GM12878 (cell line): ENCODE results near the gene NR2F1-AS1. TPM values are rescaled to one million over a fixed set of nuclear protein-coding genes. Genes with fewer than 3 reads are reported as not detected.

Source experiments
- ATAC-seq: fragments of 200-7000 bp; cut with Tn5 transposase; 3 replicates; pipeline ENCODE4 v1.9.1; 2020; ENCODE audit warnings: mild to moderate bottlenecking, moderate library complexity
- BruUV-seq: library from RNA; stranded (reverse); fragments of 400-500 nt; replicated peaks from 2 replicates; lab custom pipeline; 2021; lab: Mats Ljungman, UMichigan
- CTCF ChIA-PET: fragments of 300-600 bp; sonication (Branson Sonifier 250); formaldehyde crosslinking; extraction: SDS; loops from one replicate; lab custom pipeline; 2021; ENCODE audit warnings: inconsistent platforms; lab: Yijun Ruan, JAX
- POLR2A ChIA-PET: fragments of 350-600 bp; formaldehyde crosslinking; extraction: SDS; loops from one replicate; lab custom pipeline; 2021; ENCODE audit warnings: inconsistent platforms; lab: Charles Lee
- RAD21 ChIA-PET: fragments of 300-600 bp; sonication (Branson Sonifier 250); formaldehyde crosslinking; loops from one replicate; lab custom pipeline; 2023; ENCODE audit warnings: antibody characterized with exemption; ENCODE audit not compliant: unreplicated experiment; lab: Charles Lee
- SMC1A ChIA-PET: fragments of 300-600 bp; sonication (Branson Sonifier 250); formaldehyde crosslinking; loops from one replicate; lab custom pipeline; 2023; ENCODE audit not compliant: unreplicated experiment, uncharacterized antibody; lab: Charles Lee
- DNase-seq: peaks from one replicate; pipeline ENCODE4 v3.0.0-alpha.2; 2011; ENCODE audit warnings: low read depth, low spot score
- FAIRE-seq: peaks from 3 replicates; lab custom pipeline; 2011; peaks lifted over from hg19 to GRCh38; lab: Jason Lieb, UNC
- H2AFZ ChIP-seq: 2 replicates; pipeline ENCODE4 v1.6.0; 2011; ENCODE audit warnings: low read depth, low read length, control low read depth; ENCODE audit not compliant: control insufficient read depth
- H3K27ac ChIP-seq: 2 replicates; pipeline ENCODE4 v1.5.1; 2011; ENCODE audit warnings: control low read depth; ENCODE audit not compliant: control insufficient read depth, insufficient read depth
- H3K27me3 ChIP-seq, 2 experiments: replicated peaks in 1 of 2; 2 replicates each; pipeline versions ENCODE4 v1.6.0 to v1.6.1; 2011; ENCODE audit warnings: low read length in 1 of 2; ENCODE audit not compliant: control insufficient read depth in 2 of 2, insufficient read depth in 2 of 2
- H3K36me3 ChIP-seq, 2 experiments: 2 replicates each; pipeline ENCODE4 v1.5.1; 2011; ENCODE audit warnings: low read length in 1 of 2; ENCODE audit not compliant: control insufficient read depth in 2 of 2, insufficient read depth in 2 of 2
- H3K4me1 ChIP-seq: 2 replicates; pipeline ENCODE4 v1.6.1; 2011; ENCODE audit warnings: mild to moderate bottlenecking, low read length, moderate library complexity, mixed read lengths; ENCODE audit not compliant: control insufficient read depth, insufficient read depth
- H3K4me2 ChIP-seq: 2 replicates; pipeline ENCODE4 v1.6.0; 2011; ENCODE audit warnings: control low read depth; ENCODE audit not compliant: control insufficient read depth, insufficient read depth
- H3K4me3 ChIP-seq: fragments of 200-600 bp; sonication (generic); 2 replicates; pipeline ENCODE4 v1.5.1; 2016
- H3K79me2 ChIP-seq: 2 replicates; pipeline ENCODE4 v1.6.0; 2011; ENCODE audit warnings: low read length; ENCODE audit not compliant: control insufficient read depth, insufficient read depth
- H3K9ac ChIP-seq: 2 replicates; pipeline ENCODE4 v1.8.0; 2011; ENCODE audit warnings: low read length, control low read depth, mixed read lengths; ENCODE audit not compliant: control insufficient read depth, insufficient read depth
- H3K9me3 ChIP-seq: replicated peaks from 3 replicates; pipeline ENCODE4 v1.5.1; 2011; ENCODE audit warnings: mild to moderate bottlenecking, low read length; ENCODE audit not compliant: control insufficient read depth, insufficient read depth
- H4K20me1 ChIP-seq: 2 replicates; pipeline ENCODE4 v1.6.0; 2011; ENCODE audit not compliant: control insufficient read depth, insufficient read depth
- E4F1 ChIP-seq: fragments of 450-650 bp; IDR thresholded peaks from 2 replicates; pipeline ENCODE4 v1.6.1; 2018; ENCODE audit warnings: borderline replicate concordance, mild to moderate bottlenecking; ENCODE audit not compliant: partially characterized antibody
- FOS ChIP-seq: IDR thresholded peaks from 3 replicates; pipeline ENCODE4 v1.6.1; 2011; ENCODE audit warnings: borderline replicate concordance; ENCODE audit not compliant: insufficient read length; ENCODE audit errors: extremely low read depth
- LARP7 ChIP-seq: fragments of 450-650 bp; IDR thresholded peaks from 2 replicates; pipeline ENCODE4 v1.6.1; 2017; ENCODE audit warnings: mild to moderate bottlenecking
- MLLT1 ChIP-seq: fragments of 450-650 bp; IDR thresholded peaks from 2 replicates; pipeline ENCODE4 v1.6.1; 2016; ENCODE audit warnings: mild to moderate bottlenecking
- MYB ChIP-seq: fragments of 150-350 bp; IDR thresholded peaks from 2 replicates; pipeline ENCODE4 v1.6.1; 2014; ENCODE audit warnings: mild to moderate bottlenecking, low read depth, low read length, borderline replicate concordance
- POLR2A ChIP-seq: IDR thresholded peaks from 2 replicates; pipeline ENCODE4 v1.6.1; 2011; ENCODE audit warnings: low read depth, mild to moderate bottlenecking, low read length
- SIX5 ChIP-seq: IDR thresholded peaks from 2 replicates; pipeline ENCODE4 v1.6.1; 2011; ENCODE audit warnings: mild to moderate bottlenecking, low read depth, low read length, moderate library complexity; ENCODE audit not compliant: severe bottlenecking
- SMC3 ChIP-seq: IDR thresholded peaks from 2 replicates; pipeline ENCODE4 v1.6.1; 2011; ENCODE audit warnings: low read length, improper control_type of control experiment, borderline replicate concordance
- SREBF1 ChIP-seq: IDR thresholded peaks from 2 replicates; pipeline ENCODE4 v1.6.1; 2012; ENCODE audit warnings: mild to moderate bottlenecking, low read length
- WGBS: methylation state at CpG from one replicate; pipeline ENCODE4 v1.1.6; 2016; ENCODE audit warnings: low lambda C conversion rate; ENCODE audit not compliant: insufficient replicate concordance, insufficient coverage; ENCODE audit errors: missing lambda C conversion rate; 5-methylcytosine and 5-hydroxymethylcytosine counted together
- in situ Hi-C: fragments of 300-500 bp; cut with MboI; formaldehyde crosslinking; loops from 9 replicates; pipeline ENCODE4 v1.14.3; 2018; ENCODE audit warnings: mixed read lengths
- intact Hi-C: fragments of 100-400 bp; cut with micrococcal nuclease; formaldehyde crosslinking; loops from one replicate; pipeline ENCODE4 v1.14.2; 2022; ENCODE audit not compliant: unreplicated experiment
- polyA plus RNA-seq, 11 experiments: library from polyadenylated mRNA; depleted of rRNA in 4 of 11; unstranded in 6 of 11; stranded (reverse) in 5 of 11; fragments of >200 nt; fragmentation: Nextera tagmentation in 4 of 11; fragmentation: Illumina TruSeq in 1 of 11; extraction: Ambion mirVana in 4 of 11; extraction: Trizol in 1 of 11; gene quantifications; 1 replicate in 1 of 11; 2 replicates in 10 of 11; pipeline versions ENCODE4 v1.2.1 to v1.2.3, GENCODE V29; 2011 to 2016; ENCODE audit warnings: inconsistent platforms in 2 of 11, missing spikeins in 2 of 11, low read depth in 1 of 11
- total RNA-seq, 4 experiments: library from RNA; depleted of rRNA in 3 of 4; stranded (reverse); fragments of >200 nt in 3 of 4; fragmentation: Illumina TruSeq in 1 of 4; extraction: Trizol in 1 of 4; gene quantifications; 2 replicates each; pipeline versions ENCODE4 v1.2.1 to v1.2.3, GENCODE V29; 2013 to 2021
- TF ChIP-seq, protein P1 (sequence below): fragments of 450-650 bp; IDR thresholded peaks from 2 replicates; pipeline ENCODE4 v1.6.1; 2018; ENCODE audit warnings: mild to moderate bottlenecking, low read depth, moderate library complexity; ENCODE audit not compliant: partially characterized antibody
- TF ChIP-seq, protein P2 (sequence below): IDR thresholded peaks from 2 replicates; pipeline ENCODE4 v1.6.1; 2012; ENCODE audit warnings: improper control_type of control experiment, low read depth, low read length; ENCODE audit not compliant: insufficient replicate concordance

The NR2F1-AS1 gene
- total and polyA plus RNA-seq, 10 of the 15 experiments (the other 5 are each of a cell fraction or from before 2014, with no cell fraction given), result 0.11 to 0.85 (median 0.27) TPM

GRCh38 chr5:93411716-93412115, 169.3 kb downstream of the NR2F1-AS1 start:
- CTCF ChIA-PET, result no interaction called here
- H3K79me2 ChIP-seq, result no peaks in the 10 kb centered on the region
- no peaks in the 10 kb centered on the region for H3K27me3 ChIP-seq
- POLR2A ChIA-PET, result no interaction called here
- H3K36me3 ChIP-seq, result no peaks in the 10 kb centered on the region
- no peaks in the 10 kb centered on the region for H3K9me3 ChIP-seq
- H3K27ac ChIP-seq, result no peak overlapping the region
- ATAC-seq, result no peak
- TF ChIP-seq MYB (no peak), E4F1 (no peak), SIX5 (no peak), FOS (no peak), LARP7 (no peak), SREBF1 (no peak), SMC3 (no peak), MLLT1 (no peak), POLR2A (no peak)
- TF ChIP-seq, protein P1, sequence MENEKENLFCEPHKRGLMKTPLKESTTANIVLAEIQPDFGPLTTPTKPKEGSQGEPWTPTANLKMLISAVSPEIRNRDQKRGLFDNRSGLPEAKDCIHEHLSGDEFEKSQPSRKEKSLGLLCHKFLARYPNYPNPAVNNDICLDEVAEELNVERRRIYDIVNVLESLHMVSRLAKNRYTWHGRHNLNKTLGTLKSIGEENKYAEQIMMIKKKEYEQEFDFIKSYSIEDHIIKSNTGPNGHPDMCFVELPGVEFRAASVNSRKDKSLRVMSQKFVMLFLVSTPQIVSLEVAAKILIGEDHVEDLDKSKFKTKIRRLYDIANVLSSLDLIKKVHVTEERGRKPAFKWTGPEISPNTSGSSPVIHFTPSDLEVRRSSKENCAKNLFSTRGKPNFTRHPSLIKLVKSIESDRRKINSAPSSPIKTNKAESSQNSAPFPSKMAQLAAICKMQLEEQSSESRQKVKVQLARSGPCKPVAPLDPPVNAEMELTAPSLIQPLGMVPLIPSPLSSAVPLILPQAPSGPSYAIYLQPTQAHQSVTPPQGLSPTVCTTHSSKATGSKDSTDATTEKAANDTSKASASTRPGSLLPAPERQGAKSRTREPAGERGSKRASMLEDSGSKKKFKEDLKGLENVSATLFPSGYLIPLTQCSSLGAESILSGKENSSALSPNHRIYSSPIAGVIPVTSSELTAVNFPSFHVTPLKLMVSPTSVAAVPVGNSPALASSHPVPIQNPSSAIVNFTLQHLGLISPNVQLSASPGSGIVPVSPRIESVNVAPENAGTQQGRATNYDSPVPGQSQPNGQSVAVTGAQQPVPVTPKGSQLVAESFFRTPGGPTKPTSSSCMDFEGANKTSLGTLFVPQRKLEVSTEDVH, result no peak
- TF ChIP-seq, protein P2, sequence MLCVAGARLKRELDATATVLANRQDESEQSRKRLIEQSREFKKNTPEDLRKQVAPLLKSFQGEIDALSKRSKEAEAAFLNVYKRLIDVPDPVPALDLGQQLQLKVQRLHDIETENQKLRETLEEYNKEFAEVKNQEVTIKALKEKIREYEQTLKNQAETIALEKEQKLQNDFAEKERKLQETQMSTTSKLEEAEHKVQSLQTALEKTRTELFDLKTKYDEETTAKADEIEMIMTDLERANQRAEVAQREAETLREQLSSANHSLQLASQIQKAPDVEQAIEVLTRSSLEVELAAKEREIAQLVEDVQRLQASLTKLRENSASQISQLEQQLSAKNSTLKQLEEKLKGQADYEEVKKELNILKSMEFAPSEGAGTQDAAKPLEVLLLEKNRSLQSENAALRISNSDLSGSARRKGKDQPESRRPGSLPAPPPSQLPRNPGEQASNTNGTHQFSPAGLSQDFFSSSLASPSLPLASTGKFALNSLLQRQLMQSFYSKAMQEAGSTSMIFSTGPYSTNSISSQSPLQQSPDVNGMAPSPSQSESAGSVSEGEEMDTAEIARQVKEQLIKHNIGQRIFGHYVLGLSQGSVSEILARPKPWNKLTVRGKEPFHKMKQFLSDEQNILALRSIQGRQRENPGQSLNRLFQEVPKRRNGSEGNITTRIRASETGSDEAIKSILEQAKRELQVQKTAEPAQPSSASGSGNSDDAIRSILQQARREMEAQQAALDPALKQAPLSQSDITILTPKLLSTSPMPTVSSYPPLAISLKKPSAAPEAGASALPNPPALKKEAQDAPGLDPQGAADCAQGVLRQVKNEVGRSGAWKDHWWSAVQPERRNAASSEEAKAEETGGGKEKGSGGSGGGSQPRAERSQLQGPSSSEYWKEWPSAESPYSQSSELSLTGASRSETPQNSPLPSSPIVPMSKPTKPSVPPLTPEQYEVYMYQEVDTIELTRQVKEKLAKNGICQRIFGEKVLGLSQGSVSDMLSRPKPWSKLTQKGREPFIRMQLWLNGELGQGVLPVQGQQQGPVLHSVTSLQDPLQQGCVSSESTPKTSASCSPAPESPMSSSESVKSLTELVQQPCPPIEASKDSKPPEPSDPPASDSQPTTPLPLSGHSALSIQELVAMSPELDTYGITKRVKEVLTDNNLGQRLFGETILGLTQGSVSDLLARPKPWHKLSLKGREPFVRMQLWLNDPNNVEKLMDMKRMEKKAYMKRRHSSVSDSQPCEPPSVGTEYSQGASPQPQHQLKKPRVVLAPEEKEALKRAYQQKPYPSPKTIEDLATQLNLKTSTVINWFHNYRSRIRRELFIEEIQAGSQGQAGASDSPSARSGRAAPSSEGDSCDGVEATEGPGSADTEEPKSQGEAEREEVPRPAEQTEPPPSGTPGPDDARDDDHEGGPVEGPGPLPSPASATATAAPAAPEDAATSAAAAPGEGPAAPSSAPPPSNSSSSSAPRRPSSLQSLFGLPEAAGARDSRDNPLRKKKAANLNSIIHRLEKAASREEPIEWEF, result no peak
- SMC1A ChIA-PET, result interaction anchor here (0.6 to 1.4 kb wide), 2 partner anchors 9 to 569 kb away, joined by 3 read pairs; no protein-coding TSS in a partner anchor
- no peak overlapping the region for H3K4me3 ChIP-seq
- H4K20me1 ChIP-seq, result no peaks in the 10 kb centered on the region
- RAD21 ChIA-PET, result no interaction called here
- intact Hi-C loops (no loop called here), in situ Hi-C loops (no loop called here)
- no peak overlapping the region for H3K9ac ChIP-seq
- H2AFZ ChIP-seq, result no peak overlapping the region
- no peak for FAIRE-seq
- DNase-seq, result no peak
- no peaks in the 10 kb centered on the region for H3K4me1 ChIP-seq
- 3% methylated on average over 3 of the region's 3 CpGs for WGBS
- no TSS peak for BruUV-seq
- H3K4me2 ChIP-seq, result no peak overlapping the region
